Measurements from ENCODE around the gene JAKMIP3.

JAKMIP3 gene

GRCh38 chr10:132030898-132031463 lies 34.8 kb upstream of the JAKMIP3 start:
- Mint-ChIP-seq H3K4me1 (no peaks in the 10 kb centered on the region), H3K36me3 (ENCODE audit: low read depth) (no peaks in the 10 kb centered on the region), H3K27ac (no peak overlapping the region), H3K4me3 (no peak overlapping the region), H3K9me3 (peaks cover 5% of the 10 kb centered on the region), H3K27me3 (ENCODE audit: low read depth) (peaks cover 93% of the 10 kb centered on the region)
- no peak for TF ChIP-seq CTCF (IDR thresholded peaks at IDR 0.05; ENCODE audit: unreplicated experiment in 3 of 3)

- Mint-ChIP-seq H3K36me3 (ENCODE audit: low read depth) (no peaks in the 10 kb centered on the region), H3K4me1 (peaks cover 5% of the 10 kb centered on the region), H3K4me3 (no peak overlapping the region), H3K27me3 (ENCODE audit: low read depth) (peaks cover 91% of the 10 kb centered on the region), H3K27ac (no peak overlapping the region), H3K9me3 (peaks cover 6% of the 10 kb centered on the region)
- no peak for TF ChIP-seq CTCF (IDR thresholded peaks at IDR 0.05; ENCODE audit: unreplicated experiment in 3 of 3)
Observed at GRCh38 chr10:132033632-132034031, 32.1 kb upstream of the JAKMIP3 start.

GRCh38 chr10:132035476-132035875 lies 30.3 kb upstream of the JAKMIP3 start:
- H3K27me3 Mint-ChIP-seq (ENCODE audit: low read depth): peaks cover 92% of the 10 kb centered on the region

GRCh38 chr10:132036153-132036886 lies 29.4 kb upstream of the JAKMIP3 start:
- H3K36me3 Mint-ChIP-seq (ENCODE audit: low read depth): no peaks in the 10 kb centered on the region
- H3K4me1 Mint-ChIP-seq: peaks cover 5% of the 10 kb centered on the region
- peak overlapping the region; percentile 79 to 84 (median 80) for H3K4me3 Mint-ChIP-seq
- TF ChIP-seq CTCF (IDR thresholded peaks at IDR 0.05; ENCODE audit: unreplicated experiment in 3 of 3): no peak
- H3K27ac Mint-ChIP-seq: no peak overlapping the region
- H3K9me3 Mint-ChIP-seq: peaks cover 6% of the 10 kb centered on the region
- peaks cover 95% of the 10 kb centered on the region for H3K27me3 Mint-ChIP-seq (ENCODE audit: low read depth)

More at GRCh38 chr10:132035476-132035875, 30.3 kb upstream of the JAKMIP3 start:
- no peak for TF ChIP-seq CTCF (IDR thresholded peaks at IDR 0.05; ENCODE audit: unreplicated experiment in 3 of 3)
- no peaks in the 10 kb centered on the region for H3K36me3 Mint-ChIP-seq (ENCODE audit: low read depth)
- H3K4me1 Mint-ChIP-seq: peaks cover 5% of the 10 kb centered on the region
- H3K4me3 Mint-ChIP-seq: peak overlapping the region; percentile 54 to 80 (median 56)
- H3K9me3 Mint-ChIP-seq: peaks cover 6% of the 10 kb centered on the region
- H3K27ac Mint-ChIP-seq: no peak overlapping the region

- Mint-ChIP-seq H3K4me1 (peaks cover 5% of the 10 kb centered on the region), H3K4me3 (peak overlapping the region; percentile 79 to 81 (median 80)), H3K9me3 (peaks cover 6% of the 10 kb centered on the region), H3K27me3 (ENCODE audit: low read depth) (peaks cover 93% of the 10 kb centered on the region), H3K36me3 (ENCODE audit: low read depth) (no peaks in the 10 kb centered on the region), H3K27ac (no peak overlapping the region)
- no peak for TF ChIP-seq CTCF (IDR thresholded peaks at IDR 0.05; ENCODE audit: unreplicated experiment in 3 of 3)
Observed at GRCh38 chr10:132036887-132037675, 28.7 kb upstream of the JAKMIP3 start.

Data from nephron (organoid).